HUES6 (cell line): ENCODE results near the gene FAM184B.

Experiments
- H3K27ac ChIP-seq: 2 replicates; pipeline ENCODE4 v1.7.0; 2013; ENCODE audit warnings: low read depth, mild to moderate bottlenecking, low read length, inconsistent platforms
- H3K27me3 ChIP-seq: 2 replicates; pipeline ENCODE4 v1.6.1; 2013; ENCODE audit warnings: low read length; ENCODE audit not compliant: control insufficient read depth, insufficient read depth
- H3K36me3 ChIP-seq: 2 replicates; pipeline ENCODE4 v1.6.1; 2013; ENCODE audit warnings: low read length; ENCODE audit not compliant: control insufficient read depth, insufficient read depth
- H3K4me1 ChIP-seq: 2 replicates; pipeline ENCODE4 v1.6.1; 2013; ENCODE audit warnings: low read length; ENCODE audit not compliant: control insufficient read depth, insufficient read depth
- H3K4me3 ChIP-seq: 2 replicates; pipeline ENCODE4 v1.5.1; 2013; ENCODE audit warnings: low read depth, low read length
- H3K9ac ChIP-seq: one replicate; pipeline ENCODE4 v1.6.1; 2013; ENCODE audit warnings: mild to moderate bottlenecking, low read length
- H3K9me3 ChIP-seq: 2 replicates; pipeline ENCODE4 v1.6.1; 2013; ENCODE audit warnings: low read depth, low read length; ENCODE audit not compliant: control insufficient read depth, insufficient read depth

The FAM184B gene

GRCh38 chr4:17758485-17758884 is 22.9 kb downstream of the FAM184B start:
- Histone ChIP-seq H3K27me3 (no peaks in the 10 kb centered on the region), H3K36me3 (no peaks in the 10 kb centered on the region), H3K27ac (no peak overlapping the region), H3K4me3 (no peak overlapping the region), H3K4me1 (peaks cover 8% of the 10 kb centered on the region), H3K9me3 (no peaks in the 10 kb centered on the region), H3K9ac (no peak overlapping the region)

- Histone ChIP-seq H3K36me3 (no peaks in the 10 kb centered on the region), H3K27ac (no peak overlapping the region), H3K27me3 (no peaks in the 10 kb centered on the region), H3K9ac (no peak overlapping the region), H3K4me1 (peaks cover 8% of the 10 kb centered on the region), H3K4me3 (no peak overlapping the region), H3K9me3 (no peaks in the 10 kb centered on the region)
Measured at GRCh38 chr4:17757621-17758020, 23.8 kb downstream of the FAM184B start.

- H3K36me3 ChIP-seq: no peaks in the 10 kb centered on the region
- no peaks in the 10 kb centered on the region for H3K4me1 ChIP-seq
- no peak overlapping the region for H3K27ac ChIP-seq
- no peaks in the 10 kb centered on the region; the same call in 1 of the 2 replicates for H3K27me3 ChIP-seq
- H3K4me3 ChIP-seq: no peak overlapping the region
- no peak overlapping the region for H3K9ac ChIP-seq
- no peaks in the 10 kb centered on the region for H3K9me3 ChIP-seq
Measured at GRCh38 chr4:17753646-17754045, 27.8 kb downstream of the FAM184B start.

GRCh38 chr4:17740702-17741101 is 40.7 kb downstream of the FAM184B start:
- no peak overlapping the region for H3K9ac ChIP-seq
- H3K4me1 ChIP-seq: no peaks in the 10 kb centered on the region
- no peaks in the 10 kb centered on the region for H3K9me3 ChIP-seq
- H3K27me3 ChIP-seq: no peaks in the 10 kb centered on the region
- H3K4me3 ChIP-seq: no peak overlapping the region
- H3K27ac ChIP-seq: no peak overlapping the region
- no peaks in the 10 kb centered on the region for H3K36me3 ChIP-seq

GRCh38 chr4:17736484-17736883 is 44.9 kb downstream of the FAM184B start:
- H3K4me1 ChIP-seq: no peaks in the 10 kb centered on the region

GRCh38 chr4:17726911-17727310 is 54.5 kb downstream of the FAM184B start:
- no peak overlapping the region for H3K9ac ChIP-seq
- peaks cover 16% of the 10 kb centered on the region for H3K9me3 ChIP-seq
- H3K4me1 ChIP-seq: peaks cover 11% of the 10 kb centered on the region
- H3K36me3 ChIP-seq: no peaks in the 10 kb centered on the region
- no peaks in the 10 kb centered on the region for H3K27me3 ChIP-seq
- no peak overlapping the region for H3K4me3 ChIP-seq
- no peak overlapping the region for H3K27ac ChIP-seq

More at GRCh38 chr4:17736484-17736883, 44.9 kb downstream of the FAM184B start:
- no peaks in the 10 kb centered on the region for H3K9me3 ChIP-seq
- no peak overlapping the region for H3K4me3 ChIP-seq
- no peaks in the 10 kb centered on the region for H3K36me3 ChIP-seq
- H3K9ac ChIP-seq: no peak overlapping the region
- H3K27ac ChIP-seq: no peak overlapping the region
- H3K27me3 ChIP-seq: no peaks in the 10 kb centered on the region

- Histone ChIP-seq H3K4me1 (peaks cover 20% of the 10 kb centered on the region), H3K27ac (no peak overlapping the region), H3K9me3 (peaks cover 16% of the 10 kb centered on the region), H3K9ac (no peak overlapping the region), H3K36me3 (no peaks in the 10 kb centered on the region), H3K27me3 (no peaks in the 10 kb centered on the region), H3K4me3 (no peak overlapping the region)
Measured at GRCh38 chr4:17723648-17724047, 57.8 kb downstream of the FAM184B start.

- Histone ChIP-seq H3K4me3 (no peak overlapping the region), H3K4me1 (peaks cover 25% of the 10 kb centered on the region), H3K27me3 (no peaks in the 10 kb centered on the region), H3K9me3 (peaks cover 5% of the 10 kb centered on the region; the same call in 1 of the 2 replicates), H3K9ac (no peak overlapping the region), H3K27ac (no peak overlapping the region), H3K36me3 (no peaks in the 10 kb centered on the region)
Measured at GRCh38 chr4:17722356-17722700, 59.1 kb downstream of the FAM184B start.

GRCh38 chr4:17721496-17722355 is 59.7 kb downstream of the FAM184B start:
- Histone ChIP-seq H3K4me1 (peaks cover 25% of the 10 kb centered on the region), H3K36me3 (no peaks in the 10 kb centered on the region), H3K4me3 (no peak overlapping the region), H3K9me3 (0 out of 2 replicates have a peak, but pooled peaks cover under 1% of the 10 kb centered on the region), H3K27me3 (no peaks in the 10 kb centered on the region), H3K27ac (no peak overlapping the region), H3K9ac (no peak overlapping the region)

- Histone ChIP-seq H3K36me3 (no peaks in the 10 kb centered on the region), H3K9me3 (no peaks in the 10 kb centered on the region), H3K9ac (no peak overlapping the region), H3K4me3 (no peak overlapping the region), H3K27me3 (no peaks in the 10 kb centered on the region), H3K4me1 (peaks cover 25% of the 10 kb centered on the region), H3K27ac (no peak overlapping the region)
Measured at GRCh38 chr4:17719106-17719505, 62.3 kb downstream of the FAM184B start.

GRCh38 chr4:17718471-17718870 is 63.0 kb downstream of the FAM184B start:
- Histone ChIP-seq H3K36me3 (no peaks in the 10 kb centered on the region), H3K27me3 (no peaks in the 10 kb centered on the region), H3K4me1 (peaks cover 25% of the 10 kb centered on the region), H3K9me3 (no peaks in the 10 kb centered on the region), H3K4me3 (no peak overlapping the region), H3K9ac (no peak overlapping the region), H3K27ac (no peak overlapping the region)
